Stimulated activated CD8-positive, alpha-beta memory T cell treated with anti-CD3 and anti-CD28 coated beads, Interleukin-15, amount 100 ng/mL, for 4 hours (primary cell): ENCODE data around the gene PTPRG.

Source experiments
- DNase-seq, 2 donors: peaks; one replicate each; pipeline ENCODE4 v3.0.0-alpha.2; 2020; ENCODE audit warnings: low read depth in 2 of 2

PTPRG gene

GRCh38 chr3:62052331-62052730, 491.0 kb downstream of the PTPRG start:
- DNase-seq = no peak

- DNase-seq = no peak
These were observed 495.3 kb downstream of the PTPRG start for GRCh38 chr3:62056658-62057057.

- no peak for DNase-seq
These were observed 496.1 kb downstream of the PTPRG start for GRCh38 chr3:62057339-62058047.

- DNase-seq = no peak
These were observed 504.8 kb downstream of the PTPRG start for GRCh38 chr3:62065985-62066693.

- DNase-seq = no peak
These were observed 507.0 kb downstream of the PTPRG start for GRCh38 chr3:62068337-62068736.

- DNase-seq = no peak
These were observed 509.5 kb downstream of the PTPRG start for GRCh38 chr3:62070891-62071290.

GRCh38 chr3:62073038-62073437, 511.7 kb downstream of the PTPRG start:
- DNase-seq = no peak

- no peak for DNase-seq
These were observed 523.2 kb downstream of the PTPRG start for GRCh38 chr3:62084558-62084957.

GRCh38 chr3:62088472-62089104, 527.2 kb downstream of the PTPRG start:
- DNase-seq = no peak

- DNase-seq = no peak
These were observed 528.7 kb downstream of the PTPRG start for GRCh38 chr3:62090066-62090465.

GRCh38 chr3:62090519-62090918, 529.1 kb downstream of the PTPRG start:
- DNase-seq = no peak

- DNase-seq = no peak
These were observed 531.7 kb downstream of the PTPRG start for GRCh38 chr3:62093025-62093424.

- DNase-seq = no peak
These were observed 533.1 kb downstream of the PTPRG start for GRCh38 chr3:62094461-62094860.

GRCh38 chr3:62095080-62095479, 533.7 kb downstream of the PTPRG start:
- DNase-seq = no peak

- DNase-seq = no peak
These were observed 534.4 kb downstream of the PTPRG start for GRCh38 chr3:62095756-62096155.

GRCh38 chr3:62096521-62096920, 535.1 kb downstream of the PTPRG start:
- DNase-seq = no peak

GRCh38 chr3:62097121-62097520, 535.8 kb downstream of the PTPRG start:
- DNase-seq = no peak

GRCh38 chr3:62098646-62099365, 537.4 kb downstream of the PTPRG start:
- no peak for DNase-seq

GRCh38 chr3:62100282-62100989, 539.1 kb downstream of the PTPRG start:
- DNase-seq = no peak

GRCh38 chr3:62101488-62101887, 540.1 kb downstream of the PTPRG start:
- no peak for DNase-seq

GRCh38 chr3:62103531-62103930, 542.2 kb downstream of the PTPRG start:
- DNase-seq = no peak

- no peak for DNase-seq
These were observed 548.2 kb downstream of the PTPRG start for GRCh38 chr3:62109534-62109933.
